PC-3 (cell line): ENCODE results near the gene TRPM1.

ENCODE experiments used
- EZH2 ChIP-seq: fragments of 300-600 bp; sonication (generic); IDR thresholded peaks from one replicate; pipeline ENCODE4 v1.6.1; 2017; ENCODE audit warnings: antibody characterized with exemption, mild to moderate bottlenecking, low read length; ENCODE audit not compliant: unreplicated experiment
- TF ChIP-seq, protein P1 (sequence below): fragments of 300-600 bp; sonication (generic); conservative IDR thresholded peaks from 2 replicates; pipeline ENCODE4 v1.5.1; 2017; ENCODE audit warnings: antibody characterized with exemption, low read depth, mild to moderate bottlenecking, low read length

DNA sequence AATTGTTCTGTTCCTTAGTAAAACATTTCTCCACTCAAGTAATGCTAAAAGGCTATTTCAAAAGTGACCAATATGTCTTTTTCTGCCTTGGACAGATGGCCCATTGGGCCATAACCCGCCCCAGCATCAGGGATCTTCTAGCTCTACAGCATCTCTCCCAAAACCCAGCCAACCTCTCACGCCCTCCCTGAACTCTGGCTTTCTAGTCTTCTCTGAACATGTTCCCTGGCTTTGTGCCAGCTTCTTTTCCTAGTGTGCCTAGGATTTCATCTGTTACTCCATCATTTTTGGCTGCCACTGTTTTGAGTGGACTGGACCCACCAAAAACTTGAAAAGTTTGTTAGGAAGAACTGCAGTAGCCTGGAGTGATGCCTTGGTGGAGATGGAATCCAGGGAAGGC is 30.7 kb downstream of the TRPM1 start:
- TF ChIP-seq, protein P1, sequence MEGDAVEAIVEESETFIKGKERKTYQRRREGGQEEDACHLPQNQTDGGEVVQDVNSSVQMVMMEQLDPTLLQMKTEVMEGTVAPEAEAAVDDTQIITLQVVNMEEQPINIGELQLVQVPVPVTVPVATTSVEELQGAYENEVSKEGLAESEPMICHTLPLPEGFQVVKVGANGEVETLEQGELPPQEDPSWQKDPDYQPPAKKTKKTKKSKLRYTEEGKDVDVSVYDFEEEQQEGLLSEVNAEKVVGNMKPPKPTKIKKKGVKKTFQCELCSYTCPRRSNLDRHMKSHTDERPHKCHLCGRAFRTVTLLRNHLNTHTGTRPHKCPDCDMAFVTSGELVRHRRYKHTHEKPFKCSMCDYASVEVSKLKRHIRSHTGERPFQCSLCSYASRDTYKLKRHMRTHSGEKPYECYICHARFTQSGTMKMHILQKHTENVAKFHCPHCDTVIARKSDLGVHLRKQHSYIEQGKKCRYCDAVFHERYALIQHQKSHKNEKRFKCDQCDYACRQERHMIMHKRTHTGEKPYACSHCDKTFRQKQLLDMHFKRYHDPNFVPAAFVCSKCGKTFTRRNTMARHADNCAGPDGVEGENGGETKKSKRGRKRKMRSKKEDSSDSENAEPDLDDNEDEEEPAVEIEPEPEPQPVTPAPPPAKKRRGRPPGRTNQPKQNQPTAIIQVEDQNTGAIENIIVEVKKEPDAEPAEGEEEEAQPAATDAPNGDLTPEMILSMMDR = no peak
- no peak for TF ChIP-seq EZH2
